ENCODE measurements around the gene KSR1. TPM values are rescaled to one million over a fixed set of nuclear protein-coding genes. Genes with fewer than 3 reads are reported as not detected.

KSR1 gene
- total RNA-seq, 2 donors from 2014 or later = 122 to 236 TPM

DNA sequence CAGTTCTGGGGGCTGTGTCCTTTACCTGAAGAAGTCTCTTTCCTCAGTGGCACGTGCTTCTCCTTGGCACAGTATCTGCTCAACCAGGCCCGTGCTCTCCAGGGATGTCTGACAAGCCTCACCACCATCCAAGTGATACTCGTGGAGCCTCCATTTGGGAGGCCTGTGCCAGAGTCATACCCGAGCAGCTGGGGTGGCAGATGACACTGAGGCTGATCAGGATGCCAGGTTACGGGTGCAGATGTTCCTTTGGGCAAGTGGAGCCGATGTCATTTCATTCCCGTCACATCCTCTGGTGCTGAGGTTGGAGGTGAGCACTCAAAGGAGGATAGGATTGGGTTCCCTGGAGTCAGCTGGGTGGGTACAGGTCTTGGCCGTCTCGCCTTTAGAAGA lies 87.2 kb downstream of the KSR1 start:
- H3K9me3 Mint-ChIP-seq = no peaks in the 10 kb centered on the region
- ATAC-seq (no peak), DNase-seq (ENCODE audit: low spot score) (no peak)
- H3K36me3 Mint-ChIP-seq = no peaks in the 10 kb centered on the region
- peaks cover 80 to 83% of the 10 kb centered on the region in 2 donors for H3K4me1 Mint-ChIP-seq (ENCODE audit: low read depth in 2 of 2)
- H3K27me3 Mint-ChIP-seq = no peaks in the 10 kb centered on the region
- peak overlapping the region; percentile 67 for H3K4me3 Mint-ChIP-seq
- H3K27ac Mint-ChIP-seq = peak overlapping the region; percentile 80 to 94

DNA sequence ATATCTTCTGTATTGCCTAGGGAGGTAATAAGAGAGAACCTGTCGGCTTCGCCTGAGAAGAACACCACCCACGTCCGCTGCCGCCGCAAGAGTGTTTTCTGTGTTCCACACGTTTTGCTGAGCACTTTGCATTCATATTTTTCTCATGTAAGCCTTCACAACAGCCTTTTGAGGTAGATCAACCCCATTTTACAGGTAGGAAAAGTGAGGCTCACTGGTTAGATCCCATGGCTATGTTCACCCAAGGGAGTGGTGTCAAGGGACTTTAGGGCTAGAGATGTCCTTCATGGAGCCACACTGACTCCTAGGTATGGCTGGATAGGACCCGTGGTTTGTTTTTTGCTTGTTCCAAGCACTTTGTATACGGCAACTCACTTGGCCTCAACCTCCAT lies 87.7 kb downstream of the KSR1 start:
- Mint-ChIP-seq H3K9me3 (no peaks in the 10 kb centered on the region), H3K4me1 (ENCODE audit: low read depth in 2 of 2) (peaks cover 77 to 83% of the 10 kb centered on the region in 2 donors), H3K36me3 (no peaks in the 10 kb centered on the region), H3K27ac (peak overlapping the region; percentile 80 to 94), H3K4me3 (peak overlapping the region; percentile 67), H3K27me3 (no peaks in the 10 kb centered on the region)
- DNase-seq (ENCODE audit: low spot score) (no peak), ATAC-seq (no peak)

DNA sequence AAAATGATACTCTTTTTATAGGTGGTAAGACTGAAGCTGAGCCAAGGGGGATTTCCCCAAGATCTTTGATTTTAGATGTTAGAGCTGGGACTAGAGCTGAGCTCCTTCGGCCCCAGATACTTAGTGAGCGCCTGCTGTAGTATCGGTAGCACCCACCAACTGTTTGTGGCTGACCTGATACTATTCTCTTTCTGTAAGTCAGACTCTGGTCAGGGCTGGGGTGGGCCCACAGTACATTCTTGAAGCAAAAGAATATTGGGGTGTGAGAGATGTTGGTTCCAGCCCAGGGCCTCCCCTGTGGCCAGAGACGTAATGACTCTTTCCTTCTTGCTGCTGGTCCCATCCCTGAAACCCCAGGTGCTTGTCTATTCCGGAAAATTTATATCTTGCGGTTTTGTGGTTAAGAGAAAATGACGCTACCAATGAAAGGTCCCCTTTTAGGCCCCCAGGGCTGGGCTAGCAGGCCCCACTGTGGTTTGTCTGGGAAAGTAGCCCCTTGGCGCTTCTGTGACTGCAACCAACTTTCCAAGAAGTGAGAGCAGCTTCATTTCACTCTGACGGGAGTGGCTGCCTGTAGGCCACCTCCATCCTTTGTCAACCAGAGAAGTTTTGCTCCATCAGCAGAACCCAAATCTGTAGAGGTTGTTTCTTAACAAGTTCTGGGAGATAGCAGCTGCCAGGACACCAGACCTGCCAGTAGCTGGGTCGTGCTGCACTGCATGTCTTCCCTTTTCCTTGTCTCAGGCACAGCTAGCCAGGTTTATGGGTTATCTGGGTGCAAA lies 88.3 kb downstream of the KSR1 start:
- H3K9me3 Mint-ChIP-seq = no peaks in the 10 kb centered on the region
- DNase-seq (ENCODE audit: low spot score) (peak; percentile 89), ATAC-seq (peak; percentile 90 to 91)
- no peaks in the 10 kb centered on the region for H3K27me3 Mint-ChIP-seq
- no peaks in the 10 kb centered on the region for H3K36me3 Mint-ChIP-seq
- H3K4me3 Mint-ChIP-seq = peak overlapping the region; percentile 67
- peaks cover 73 to 78% of the 10 kb centered on the region in 2 donors for H3K4me1 Mint-ChIP-seq (ENCODE audit: low read depth in 2 of 2)
- H3K27ac Mint-ChIP-seq = peak overlapping the region; percentile 80 to 94

DNA sequence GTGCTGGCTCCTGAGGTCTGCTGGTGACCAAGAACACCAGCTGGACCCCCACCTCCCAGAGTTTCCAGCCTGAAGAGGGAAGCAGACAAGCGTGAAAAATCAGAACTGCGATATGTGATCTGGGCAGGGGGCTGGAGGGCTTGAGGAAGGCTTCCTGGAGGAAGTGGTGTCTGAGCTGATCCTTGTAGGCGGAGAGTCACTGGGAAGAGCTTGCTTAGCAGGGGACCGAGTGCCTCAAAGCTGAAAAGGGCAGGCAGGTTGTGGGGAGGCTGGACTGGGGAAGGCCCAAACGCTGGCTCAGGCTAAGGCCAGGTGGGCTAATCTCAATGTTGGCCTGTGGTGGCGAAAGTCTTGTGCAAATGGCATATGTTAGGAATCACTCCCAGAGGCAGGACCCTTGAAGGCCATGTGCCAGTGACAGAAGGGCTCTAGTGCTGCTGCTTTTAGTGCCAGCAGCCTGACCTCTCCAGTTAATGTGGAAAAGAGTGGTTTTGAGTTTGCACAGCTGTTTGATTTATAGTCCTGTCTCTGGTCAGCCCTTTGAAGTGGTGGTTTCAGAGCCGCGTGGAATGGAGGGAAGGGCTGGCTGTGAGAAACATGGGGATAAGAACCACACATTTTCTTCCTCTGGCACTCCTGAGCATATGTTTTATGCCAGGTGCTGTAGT lies 89.4 kb downstream of the KSR1 start:
- peak overlapping the region; percentile 67 for H3K4me3 Mint-ChIP-seq

DNA sequence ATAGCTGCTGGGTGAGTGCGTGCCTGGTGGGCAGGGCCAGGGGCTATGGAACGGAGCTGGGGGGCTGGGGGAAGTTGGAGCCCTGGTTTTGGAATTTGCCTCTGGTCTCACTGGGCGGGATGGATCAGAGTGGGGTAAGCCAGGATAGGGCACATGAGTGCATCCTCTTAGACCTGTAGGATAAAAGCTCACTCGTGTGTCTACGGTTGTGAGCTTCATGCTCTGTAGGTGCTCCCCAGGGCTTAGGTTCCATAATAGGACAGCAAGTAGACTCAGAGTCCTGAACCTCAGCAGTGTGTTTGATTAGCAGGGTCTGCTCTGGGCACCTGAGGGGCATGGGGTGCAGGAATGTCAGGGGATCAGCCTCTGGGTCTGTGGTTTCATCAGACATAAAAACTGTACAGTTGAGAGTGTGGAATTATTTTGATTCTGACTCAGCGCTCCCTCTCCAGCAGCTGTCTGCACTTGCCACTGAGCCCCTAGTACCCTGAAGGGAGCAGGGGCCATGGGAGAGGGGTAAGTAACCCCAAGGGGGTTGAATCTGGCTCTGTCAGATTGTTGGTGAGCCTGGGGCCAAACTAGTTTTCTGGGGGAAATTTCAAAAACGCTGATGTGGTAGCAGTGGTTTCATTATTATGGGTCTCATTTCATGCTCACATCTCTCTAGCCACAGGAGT lies 90.5 kb downstream of the KSR1 start:
- ATAC-seq (no peak), DNase-seq (ENCODE audit: low spot score) (no peak)
- Mint-ChIP-seq H3K36me3 (peaks cover 4% of the 10 kb centered on the region), H3K4me3 (peak overlapping the region; percentile 67), H3K27ac (peak overlapping the region; percentile 80 to 94), H3K9me3 (no peaks in the 10 kb centered on the region), H3K4me1 (ENCODE audit: low read depth in 2 of 2) (peaks cover 57 to 60% of the 10 kb centered on the region in 2 donors), H3K27me3 (no peaks in the 10 kb centered on the region)

More for the DNA sequence above, 89.4 kb downstream of the KSR1 start:
- Mint-ChIP-seq H3K36me3 (no peaks in the 10 kb centered on the region), H3K9me3 (no peaks in the 10 kb centered on the region), H3K27me3 (no peaks in the 10 kb centered on the region), H3K4me1 (ENCODE audit: low read depth in 2 of 2) (peaks cover 62 to 66% of the 10 kb centered on the region in 2 donors), H3K27ac (peak overlapping the region; percentile 80 to 94)
- DNase-seq (ENCODE audit: low spot score) (no peak), ATAC-seq (no peak)

DNA sequence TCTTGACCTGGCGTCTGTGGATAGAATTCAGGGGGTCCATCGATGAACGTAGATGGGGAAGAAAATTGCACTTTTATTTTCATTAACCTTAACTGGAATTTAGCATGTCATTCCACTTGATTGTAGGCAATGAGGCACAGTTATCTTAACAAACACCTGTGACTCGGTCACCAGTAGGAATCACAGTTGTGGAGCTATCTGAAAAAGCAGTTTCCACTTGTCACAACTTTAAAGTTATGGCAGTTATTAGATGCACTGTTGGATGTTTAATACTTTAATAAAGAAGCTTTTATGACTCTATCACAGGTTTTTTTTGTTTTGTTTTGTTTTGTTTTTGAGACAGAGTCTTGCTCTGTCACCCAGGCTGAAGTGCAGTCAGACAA lies 91.0 kb downstream of the KSR1 start:
- Mint-ChIP-seq H3K27ac (peak overlapping the region; percentile 80 to 94), H3K36me3 (peaks cover 8% of the 10 kb centered on the region), H3K4me3 (peak overlapping the region; percentile 67), H3K4me1 (ENCODE audit: low read depth in 2 of 2) (peaks cover 55 to 59% of the 10 kb centered on the region in 2 donors), H3K27me3 (no peaks in the 10 kb centered on the region), H3K9me3 (no peaks in the 10 kb centered on the region)
- no peak for DNase-seq (ENCODE audit: low spot score)
- ATAC-seq = no peak

DNA sequence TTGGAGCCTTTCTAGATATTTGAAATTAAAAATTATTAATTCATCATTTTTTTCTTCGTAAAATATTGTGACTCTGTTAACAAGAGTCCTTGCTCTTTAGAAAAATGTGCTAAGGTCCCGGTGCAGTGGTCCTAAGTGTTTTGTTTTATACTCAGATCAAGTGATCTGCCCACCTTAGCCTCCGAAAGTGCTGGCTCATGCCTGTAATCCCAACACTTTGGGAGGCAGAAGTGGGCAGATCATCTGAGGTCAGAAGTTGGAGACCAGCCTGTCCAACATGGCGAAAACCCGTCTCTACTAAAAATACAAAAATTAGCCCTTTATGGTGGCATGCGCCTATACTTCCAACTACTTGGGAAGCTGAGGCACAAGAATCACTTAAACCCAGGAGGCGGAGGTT lies 92.1 kb downstream of the KSR1 start:
- ATAC-seq = no peak

DNA sequence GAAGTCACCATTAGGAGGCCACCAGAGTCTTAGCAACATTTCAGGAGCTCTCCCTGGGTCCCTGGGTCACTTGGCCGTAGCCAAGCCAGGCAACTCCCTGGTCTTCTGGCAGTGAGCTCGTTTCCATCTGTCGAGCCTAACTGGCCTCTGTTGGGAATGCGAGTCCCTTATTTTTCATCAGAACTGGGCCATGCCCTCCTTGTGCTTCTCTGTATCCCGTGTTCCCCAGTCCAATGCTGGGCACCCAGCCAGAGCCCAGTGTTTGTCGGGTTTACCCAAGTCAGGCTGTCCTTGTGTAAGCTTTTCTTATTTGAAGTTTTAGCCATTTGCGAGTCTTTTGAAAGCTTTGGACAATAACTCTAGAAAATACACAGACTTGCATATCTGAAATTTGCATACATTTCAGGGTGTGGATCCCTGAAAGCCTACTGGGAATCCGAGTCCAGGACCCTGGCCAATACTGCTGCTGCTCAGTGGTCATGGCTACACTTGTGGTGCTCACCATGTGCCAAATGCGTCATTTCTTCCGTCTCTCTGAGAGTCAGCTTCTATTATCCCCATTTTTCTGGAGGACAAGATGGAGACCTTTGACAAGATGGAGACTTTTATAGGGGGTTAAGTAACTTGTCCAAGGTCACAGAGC lies 93.1 kb downstream of the KSR1 start:
- DNase-seq (ENCODE audit: low spot score) (no peak), ATAC-seq (no peak)
- Mint-ChIP-seq H3K27me3 (no peaks in the 10 kb centered on the region), H3K4me1 (ENCODE audit: low read depth in 2 of 2) (peaks cover 47% of the 10 kb centered on the region in 2 donors), H3K4me3 (no peak overlapping the region), H3K36me3 (peaks cover 8% of the 10 kb centered on the region), H3K9me3 (no peaks in the 10 kb centered on the region), H3K27ac (peak overlapping the region in 1 of 2 donors; percentile 42)

More for the DNA sequence above, 92.1 kb downstream of the KSR1 start:
- DNase-seq (ENCODE audit: low spot score) = no peak
- H3K4me3 Mint-ChIP-seq = no peak overlapping the region
- H3K27me3 Mint-ChIP-seq = no peaks in the 10 kb centered on the region
- H3K4me1 Mint-ChIP-seq (ENCODE audit: low read depth in 2 of 2) = peaks cover 57% of the 10 kb centered on the region in 2 donors
- peaks cover 8% of the 10 kb centered on the region for H3K36me3 Mint-ChIP-seq
- H3K9me3 Mint-ChIP-seq = no peaks in the 10 kb centered on the region
- no peak overlapping the region for H3K27ac Mint-ChIP-seq

DNA sequence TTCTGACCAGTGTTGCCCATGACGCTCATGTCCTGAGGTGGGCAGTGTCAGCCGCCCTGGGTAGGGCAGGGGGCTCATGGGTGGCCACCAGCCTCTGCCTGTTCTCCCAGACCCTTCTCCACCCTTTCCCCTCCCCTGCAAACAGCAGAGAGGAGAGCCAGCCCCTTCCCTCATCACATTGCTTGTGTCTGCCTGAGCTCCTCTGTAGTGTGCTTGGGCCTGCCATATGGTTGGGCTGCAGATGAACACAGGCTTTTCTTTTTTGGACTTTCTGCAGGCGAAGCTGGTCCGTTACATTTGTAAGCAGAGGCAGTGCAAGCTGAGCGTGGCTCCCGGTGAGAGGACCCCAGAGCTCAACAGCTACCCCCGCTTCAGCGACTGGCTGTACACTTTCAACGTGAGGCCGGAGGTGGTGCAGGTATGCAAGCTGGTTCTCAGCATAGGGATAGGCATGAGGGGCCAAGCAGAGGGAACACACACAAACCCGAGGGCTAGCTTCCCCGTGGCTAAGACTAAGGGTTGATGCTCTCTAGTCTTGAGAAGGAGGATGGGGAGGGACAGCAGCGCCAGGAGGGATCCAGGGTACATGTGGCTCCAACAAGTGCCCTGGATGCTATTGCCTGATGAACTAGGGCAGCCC lies 94.2 kb downstream of the KSR1 start:
- no peaks in the 10 kb centered on the region for H3K27me3 Mint-ChIP-seq
- no peaks in the 10 kb centered on the region for H3K9me3 Mint-ChIP-seq
- H3K27ac Mint-ChIP-seq = peak overlapping the region in 1 of 2 donors; percentile 42
- no peak overlapping the region for H3K4me3 Mint-ChIP-seq
- peaks cover 42 to 43% of the 10 kb centered on the region in 2 donors for H3K4me1 Mint-ChIP-seq (ENCODE audit: low read depth in 2 of 2)
- H3K36me3 Mint-ChIP-seq = peaks cover 8% of the 10 kb centered on the region
- ATAC-seq (no peak), DNase-seq (ENCODE audit: low spot score) (no peak)

DNA sequence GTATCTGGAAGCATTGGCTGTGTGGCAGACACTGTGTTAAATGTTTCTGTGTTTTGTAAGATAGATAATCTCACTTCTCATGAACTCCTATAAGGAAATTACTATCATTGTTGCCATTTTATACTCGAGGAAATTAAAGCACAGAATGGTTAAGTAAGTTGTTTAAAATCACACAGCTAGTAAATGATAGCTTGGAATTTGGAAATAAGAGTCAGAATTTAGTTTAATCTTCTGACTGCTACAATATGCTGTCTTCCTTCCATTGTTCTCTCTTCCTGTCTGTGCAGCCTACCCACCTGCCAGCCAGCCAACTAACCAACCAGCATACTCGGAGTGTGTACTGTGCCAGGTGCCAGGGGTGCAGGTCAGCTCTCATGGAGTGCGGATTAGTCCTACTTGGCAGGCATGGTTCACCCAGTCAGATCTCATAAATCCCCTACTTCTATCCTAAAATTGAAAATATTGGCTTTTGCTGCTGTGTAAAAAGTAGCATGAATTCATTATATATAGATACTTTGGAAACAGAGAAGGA lies 94.8 kb downstream of the KSR1 start:
- Mint-ChIP-seq H3K27ac (peak overlapping the region; percentile 33 to 81), H3K4me3 (no peak overlapping the region), H3K9me3 (no peaks in the 10 kb centered on the region), H3K36me3 (peaks cover 8% of the 10 kb centered on the region), H3K4me1 (ENCODE audit: low read depth in 2 of 2) (peaks cover 39 to 42% of the 10 kb centered on the region in 2 donors), H3K27me3 (no peaks in the 10 kb centered on the region)
- no peak for ATAC-seq
- DNase-seq (ENCODE audit: low spot score) = no peak

DNA sequence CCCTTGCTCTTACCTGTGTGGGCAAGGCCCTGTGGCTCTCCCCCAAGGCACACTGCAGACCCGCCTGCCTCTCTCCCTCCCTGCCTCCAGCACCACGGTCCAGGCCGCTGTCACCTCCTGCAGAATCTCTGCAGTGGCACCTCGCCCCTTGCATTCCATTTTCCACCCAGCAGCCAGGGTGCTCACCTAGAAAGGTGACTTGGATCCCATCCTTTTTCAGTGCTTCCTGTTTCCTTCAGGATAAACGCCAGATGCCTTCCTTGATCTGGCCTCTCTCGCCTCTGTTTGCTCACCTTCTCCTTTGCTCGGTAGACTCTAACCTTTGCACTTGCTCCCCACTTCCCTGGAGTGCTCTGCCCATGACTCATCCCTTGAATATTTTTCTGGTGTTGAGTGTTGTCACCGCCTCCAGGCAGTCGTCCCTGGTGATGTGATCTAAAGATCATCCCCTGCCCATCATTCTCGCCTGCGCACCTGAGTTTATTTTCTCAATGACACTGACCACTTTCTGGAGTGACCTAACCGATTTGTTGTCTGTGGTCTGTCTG lies 95.5 kb downstream of the KSR1 start:
- peak overlapping the region; percentile 33 to 81 for H3K27ac Mint-ChIP-seq
- H3K4me1 Mint-ChIP-seq (ENCODE audit: low read depth in 2 of 2) = peaks cover 35% of the 10 kb centered on the region in 2 donors
- no peak overlapping the region for H3K4me3 Mint-ChIP-seq
- no peaks in the 10 kb centered on the region for H3K9me3 Mint-ChIP-seq
- DNase-seq (ENCODE audit: low spot score) (no peak), ATAC-seq (no peak)
- H3K27me3 Mint-ChIP-seq = no peaks in the 10 kb centered on the region
- peaks cover 8% of the 10 kb centered on the region for H3K36me3 Mint-ChIP-seq

DNA sequence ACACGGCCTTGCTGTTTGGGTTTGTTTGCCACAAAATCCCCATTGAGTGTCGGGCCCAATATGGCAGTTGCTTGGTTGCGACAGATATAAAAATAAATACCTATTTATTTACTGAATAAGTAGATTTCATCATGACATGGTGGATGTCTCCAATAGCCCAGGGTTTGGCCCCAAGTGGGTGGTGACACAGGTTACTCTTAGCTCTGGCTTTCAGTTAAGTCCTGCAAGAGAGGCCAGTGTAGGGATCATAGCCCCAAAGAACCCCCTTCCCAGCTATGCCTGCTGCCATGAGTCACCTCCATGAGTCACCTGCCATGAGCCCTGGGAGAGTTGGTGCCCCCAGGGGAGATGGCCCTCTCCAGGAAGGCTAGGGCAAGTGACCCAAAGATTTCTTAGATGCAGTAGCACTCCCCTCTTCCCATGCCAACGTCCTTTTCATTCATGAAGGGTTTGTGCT lies 96.1 kb downstream of the KSR1 start:
- H3K27me3 Mint-ChIP-seq = no peaks in the 10 kb centered on the region
- no peaks in the 10 kb centered on the region for H3K9me3 Mint-ChIP-seq
- H3K36me3 Mint-ChIP-seq = peaks cover 8% of the 10 kb centered on the region
- H3K4me1 Mint-ChIP-seq (ENCODE audit: low read depth in 2 of 2) = peaks cover 30% of the 10 kb centered on the region in 2 donors
- no peak for DNase-seq (ENCODE audit: low spot score)
- H3K27ac Mint-ChIP-seq = peak overlapping the region; percentile 33 to 81
- H3K4me3 Mint-ChIP-seq = no peak overlapping the region
- peak; percentile 28 to 38 for ATAC-seq
